Immature natural killer cell (primary cell): ENCODE results near the gene CAMK1D. TPM values are rescaled to one million over a fixed set of nuclear protein-coding genes. Genes with fewer than 3 reads are reported as not detected.
A peak's percentile ranks its signal among the peaks of the same experiment; 100 is the strongest.

Experiments used
- DNase-seq, 3 donors: peaks; one replicate each; pipeline ENCODE4 v3.0.0; 2022; ENCODE audit warnings: mixed read lengths in 1 of 3
- H3K27ac Mint-ChIP-seq, 6 donors: one replicate each; pipeline ENCODE4 v1.8.0; 2020; ENCODE audit warnings: mixed read lengths in 6 of 6, mild to moderate bottlenecking in 5 of 6, inconsistent platforms in 4 of 6, moderate library complexity in 3 of 6
- H3K27me3 Mint-ChIP-seq, 3 donors: one replicate each; pipeline ENCODE4 v1.8.0; 2020 to 2021; ENCODE audit warnings: low read depth in 3 of 3, mild to moderate bottlenecking in 3 of 3, mixed read lengths in 3 of 3, moderate library complexity in 3 of 3, inconsistent platforms in 1 of 3
- H3K36me3 Mint-ChIP-seq, 3 donors: one replicate each; pipeline ENCODE4 v1.8.0; 2020; ENCODE audit warnings: mixed read lengths in 3 of 3, inconsistent platforms in 2 of 3, mild to moderate bottlenecking in 2 of 3
- H3K4me1 Mint-ChIP-seq, 2 donors: one replicate each; pipeline ENCODE4 v1.8.0; 2020; ENCODE audit warnings: inconsistent platforms in 2 of 2, mild to moderate bottlenecking in 2 of 2, mixed read lengths in 2 of 2, moderate library complexity in 1 of 2
- H3K4me3 Mint-ChIP-seq, 5 donors: one replicate each; pipeline ENCODE4 v1.8.0; 2020; ENCODE audit warnings: mild to moderate bottlenecking in 5 of 5, mixed read lengths in 5 of 5, inconsistent platforms in 3 of 5, moderate library complexity in 3 of 5
- H3K9me3 Mint-ChIP-seq, 6 donors: one replicate each; pipeline ENCODE4 v1.8.0; 2020; ENCODE audit warnings: mild to moderate bottlenecking in 6 of 6, mixed read lengths in 6 of 6, inconsistent platforms in 4 of 6, moderate library complexity in 3 of 6
- polyA plus RNA-seq, 3 donors: library from polyadenylated mRNA; unstranded; fragments of 300-500 nt; fragmentation: Illumina TruSeq; gene quantifications; one replicate each; pipeline ENCODE4 v1.2.3, GENCODE V29; 2021

The CAMK1D gene
- polyA plus RNA-seq, 3 donors from 2014 or later, result 5.3 to 19.3 (median 7.7) TPM

DNA sequence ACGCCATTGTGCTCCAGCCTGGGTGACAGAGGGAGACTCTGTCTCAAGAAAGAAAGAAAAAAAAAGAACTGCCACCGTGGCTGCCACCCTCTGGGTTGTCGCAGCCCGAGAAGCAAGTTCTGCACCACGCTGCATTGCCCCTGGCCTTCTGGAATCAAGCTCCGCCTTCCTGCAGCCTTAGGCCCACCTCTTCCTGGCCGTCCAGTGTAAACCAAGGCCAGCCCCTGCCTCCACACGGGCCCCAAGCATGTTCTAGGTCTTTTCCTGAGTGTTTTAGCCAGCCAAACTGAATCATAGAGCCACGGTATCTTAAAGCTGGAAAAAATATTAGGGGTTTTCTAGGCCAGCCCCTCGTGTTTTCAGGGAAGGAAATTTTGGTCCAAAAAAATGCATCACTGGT is 463.2 kb downstream of the CAMK1D start:
- Mint-ChIP-seq H3K9me3 (peaks cover 0 to 7% (median under 1%) of the 10 kb centered on the region in 6 donors), H3K36me3 (peaks cover 29 to 43% (median 39%) of the 10 kb centered on the region in 3 donors), H3K4me3 (no peak overlapping the region), H3K27me3 (peaks cover 0 to 3% (median 0%) of the 10 kb centered on the region in 3 donors), H3K4me1 (peaks cover 0 to 2% of the 10 kb centered on the region in 2 donors), H3K27ac (no peak overlapping the region)
- DNase-seq, result no peak

DNA sequence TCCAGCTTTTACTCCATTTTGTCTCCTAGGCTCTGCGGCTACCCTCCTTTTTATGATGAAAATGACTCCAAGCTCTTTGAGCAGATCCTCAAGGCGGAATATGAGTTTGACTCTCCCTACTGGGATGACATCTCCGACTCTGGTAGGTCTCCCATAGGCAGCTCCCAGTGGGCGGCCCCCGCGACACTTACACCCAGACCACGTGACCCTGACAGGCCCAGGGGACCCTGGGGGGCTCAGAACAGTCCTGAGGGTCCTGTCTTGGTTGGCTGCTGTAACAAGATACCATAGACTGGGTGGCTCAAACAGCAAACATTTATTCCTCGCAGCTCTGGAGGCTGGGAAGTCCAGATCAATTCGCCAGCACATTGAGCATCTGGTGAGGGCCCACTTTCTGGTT is 464.8 kb downstream of the CAMK1D start:
- H3K4me1 Mint-ChIP-seq, result peaks cover 0 to 2% of the 10 kb centered on the region in 2 donors
- H3K36me3 Mint-ChIP-seq, result peaks cover 23 to 48% (median 46%) of the 10 kb centered on the region in 3 donors
- H3K27me3 Mint-ChIP-seq, result no peaks in the 10 kb centered on the region
- no peak overlapping the region for H3K27ac Mint-ChIP-seq
- H3K9me3 Mint-ChIP-seq, result peaks cover 0 to 7% (median under 1%) of the 10 kb centered on the region in 6 donors
- H3K4me3 Mint-ChIP-seq, result no peak overlapping the region
- DNase-seq, result no peak

DNA sequence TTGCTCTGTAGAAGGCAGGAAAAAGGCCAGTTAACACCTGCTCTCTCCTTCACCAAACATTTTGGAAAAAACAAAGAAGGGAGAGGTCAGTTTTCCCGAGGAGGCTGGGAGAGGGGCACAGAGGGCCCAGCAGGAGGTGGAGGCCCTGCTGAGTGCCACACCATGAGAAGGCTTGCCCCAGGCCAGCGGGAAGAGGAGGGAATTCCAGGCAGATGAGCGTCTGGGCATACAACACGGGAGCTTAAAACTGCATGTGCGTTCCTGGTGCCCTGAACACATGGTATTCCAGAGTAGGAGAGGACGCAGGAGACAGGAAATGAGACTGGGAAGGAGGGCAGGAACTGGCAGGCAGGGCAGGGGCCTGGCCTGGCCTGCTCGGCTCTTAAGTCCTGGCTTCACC is 469.7 kb downstream of the CAMK1D start:
- H3K9me3 Mint-ChIP-seq, result peaks cover 0 to 4% (median 0%) of the 10 kb centered on the region in 6 donors
- DNase-seq, result no peak
- H3K4me3 Mint-ChIP-seq, result no peak overlapping the region
- no peak overlapping the region for H3K27ac Mint-ChIP-seq
- H3K36me3 Mint-ChIP-seq, result peaks cover 14 to 50% (median 41%) of the 10 kb centered on the region in 3 donors
- H3K4me1 Mint-ChIP-seq, result peaks cover 12 to 14% of the 10 kb centered on the region in 2 donors
- H3K27me3 Mint-ChIP-seq, result peaks cover 0 to 4% (median 0%) of the 10 kb centered on the region in 3 donors

DNA sequence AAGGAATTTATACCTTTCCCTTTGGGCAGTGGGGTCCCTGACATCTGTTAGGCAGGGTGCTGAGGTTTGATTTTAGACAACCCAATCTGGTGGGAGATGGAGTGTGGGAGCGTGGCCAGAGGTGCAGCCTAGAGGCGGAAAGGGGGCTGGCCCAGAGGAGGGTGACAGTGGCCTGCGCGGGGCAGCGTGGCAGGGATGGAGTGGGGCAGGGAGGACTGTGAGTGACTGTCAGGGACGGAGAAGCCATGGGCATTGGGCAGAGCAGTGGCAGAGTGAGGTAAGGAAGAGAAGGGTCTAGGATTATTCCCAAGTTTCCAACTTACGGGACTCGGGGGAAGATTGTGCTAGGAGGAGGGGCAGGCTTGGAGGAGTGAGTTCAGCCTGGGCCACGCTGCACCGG is 470.3 kb downstream of the CAMK1D start:
- H3K9me3 Mint-ChIP-seq, result no peaks in the 10 kb centered on the region
- H3K36me3 Mint-ChIP-seq, result peaks cover 9 to 49% (median 35%) of the 10 kb centered on the region in 3 donors
- no peak overlapping the region for H3K27ac Mint-ChIP-seq

DNA sequence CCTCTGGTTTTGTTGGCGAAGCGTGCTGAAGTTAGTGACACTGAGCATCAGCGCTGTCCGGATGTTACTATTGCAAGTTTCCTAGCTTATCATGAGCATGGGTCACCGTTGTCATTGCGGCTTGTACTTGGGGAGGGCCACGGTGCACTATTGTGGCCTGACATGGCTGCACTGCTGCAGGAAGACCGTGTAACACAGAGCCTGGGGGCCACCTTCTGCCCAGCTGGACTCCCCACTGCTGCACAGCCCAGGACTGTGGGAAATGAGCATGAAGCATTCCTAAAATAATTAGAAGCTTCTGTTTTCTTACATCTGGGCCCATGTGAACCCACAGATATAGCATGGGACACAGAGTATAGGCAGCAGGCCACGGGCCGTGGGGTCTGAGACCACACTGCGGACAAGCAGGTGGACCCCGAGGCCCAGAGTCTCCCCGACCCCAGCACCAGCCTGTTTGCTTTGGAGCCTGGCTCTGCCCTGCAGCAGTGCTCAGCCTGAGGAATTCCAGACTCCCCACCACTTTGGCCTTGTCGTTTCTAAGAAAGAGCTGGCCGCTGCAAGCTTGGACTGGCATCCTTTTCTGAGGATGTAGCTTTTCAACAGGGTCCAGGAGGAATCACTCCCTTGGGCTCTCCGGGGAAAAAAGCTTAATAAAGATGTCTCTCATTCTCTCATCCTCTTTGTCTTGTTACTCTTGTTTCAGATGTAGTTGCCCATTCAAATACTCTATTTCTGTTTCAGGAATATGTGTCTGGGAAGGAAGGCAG is 473.0 kb downstream of the CAMK1D start:
- Mint-ChIP-seq H3K36me3 (peaks cover 11 to 49% (median 18%) of the 10 kb centered on the region in 3 donors), H3K27ac (peak overlapping the region in 1 of 6 donors; percentile 32), H3K4me1 (peaks cover 12 to 14% of the 10 kb centered on the region in 2 donors), H3K4me3 (no peak overlapping the region), H3K27me3 (peaks cover 0 to 4% (median 0%) of the 10 kb centered on the region in 3 donors), H3K9me3 (no peaks in the 10 kb centered on the region)
- no peak for DNase-seq

More for the DNA sequence above, 470.3 kb downstream of the CAMK1D start:
- peaks cover 12 to 14% of the 10 kb centered on the region in 2 donors for H3K4me1 Mint-ChIP-seq
- no peak overlapping the region for H3K4me3 Mint-ChIP-seq
- DNase-seq, result no peak
- peaks cover 0 to 4% (median 0%) of the 10 kb centered on the region in 3 donors for H3K27me3 Mint-ChIP-seq

DNA sequence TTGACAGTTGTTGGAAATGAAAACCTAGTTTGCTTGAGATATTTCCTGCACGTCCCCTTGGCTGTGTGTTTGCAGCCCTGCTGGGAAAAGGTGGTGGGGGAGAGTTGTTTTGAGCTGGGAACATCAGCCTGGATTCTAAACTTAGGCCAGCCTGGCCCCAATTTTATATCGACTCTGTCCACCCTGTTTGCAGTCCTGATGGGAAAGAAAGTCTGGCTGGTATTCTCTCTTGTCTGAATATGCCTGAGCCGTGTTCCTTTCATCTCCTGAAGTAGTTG is 473.5 kb downstream of the CAMK1D start:
- Mint-ChIP-seq H3K27me3 (peaks cover 0 to 4% (median 0%) of the 10 kb centered on the region in 3 donors), H3K36me3 (peaks cover 11 to 49% (median 18%) of the 10 kb centered on the region in 3 donors), H3K27ac (peak overlapping the region in 1 of 6 donors; percentile 32)

DNA sequence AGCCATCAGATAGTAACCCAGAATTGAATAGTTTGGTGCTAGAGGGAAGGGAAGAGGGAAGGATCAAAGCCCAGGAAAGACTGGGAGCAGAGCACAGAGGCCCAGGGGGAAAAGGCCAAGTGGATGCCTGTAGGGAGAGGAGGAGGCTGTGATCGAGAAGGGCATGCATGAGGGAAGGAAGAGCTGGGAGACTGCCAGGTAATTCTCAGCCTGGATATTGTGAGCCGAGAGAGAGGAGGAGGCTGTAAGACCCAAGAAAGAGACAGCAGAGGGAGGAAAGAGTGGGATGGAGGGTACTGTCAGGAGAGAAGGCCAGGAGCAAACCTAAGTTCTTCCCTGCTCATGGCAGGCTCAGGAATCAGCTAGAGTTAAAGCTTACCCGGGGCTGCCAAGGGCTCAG is 474.0 kb downstream of the CAMK1D start:
- H3K36me3 Mint-ChIP-seq, result peaks cover 15 to 49% (median 22%) of the 10 kb centered on the region in 3 donors

More for the DNA sequence above, 473.5 kb downstream of the CAMK1D start:
- no peaks in the 10 kb centered on the region for H3K9me3 Mint-ChIP-seq
- peaks cover 12 to 14% of the 10 kb centered on the region in 2 donors for H3K4me1 Mint-ChIP-seq
- H3K4me3 Mint-ChIP-seq, result no peak overlapping the region
- DNase-seq, result no peak

DNA sequence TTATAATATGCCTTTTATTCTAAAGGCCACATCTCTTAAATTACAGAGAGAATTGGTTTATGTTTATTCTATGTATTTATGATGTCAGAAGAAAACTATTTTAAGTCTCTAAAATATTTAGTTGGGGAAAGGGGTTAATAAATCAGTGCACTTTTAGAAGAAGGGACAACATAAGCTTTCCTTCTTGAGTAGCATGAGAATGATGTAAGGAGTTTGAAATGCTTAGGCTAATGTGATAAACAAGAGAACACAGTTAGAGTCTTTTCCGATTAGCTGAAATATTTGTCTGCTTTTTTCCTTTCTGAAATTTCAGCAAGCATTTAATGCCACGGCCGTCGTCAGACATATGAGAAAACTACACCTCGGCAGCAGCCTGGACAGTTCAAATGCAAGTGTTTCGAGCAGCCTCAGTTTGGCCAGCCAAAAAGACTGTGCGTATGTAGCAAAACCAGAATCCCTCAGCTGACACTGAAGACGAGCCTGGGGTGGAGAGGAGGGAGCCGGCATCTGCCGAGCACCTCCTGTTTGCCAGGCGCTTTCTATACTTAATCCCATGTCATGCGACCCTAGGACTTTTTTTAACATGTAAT is 476.0 kb downstream of the CAMK1D start:
- Mint-ChIP-seq H3K4me3 (no peak overlapping the region), H3K27ac (no peak overlapping the region), H3K4me1 (peaks cover 11 to 12% of the 10 kb centered on the region in 2 donors), H3K27me3 (peaks cover 0 to 4% (median 0%) of the 10 kb centered on the region in 3 donors), H3K9me3 (no peaks in the 10 kb centered on the region), H3K36me3 (peaks cover 19 to 42% (median 22%) of the 10 kb centered on the region in 3 donors)
- no peak for DNase-seq

More for the DNA sequence above, 474.0 kb downstream of the CAMK1D start:
- Mint-ChIP-seq H3K4me1 (peaks cover 12 to 14% of the 10 kb centered on the region in 2 donors), H3K27me3 (peaks cover 0 to 4% (median 0%) of the 10 kb centered on the region in 3 donors), H3K4me3 (no peak overlapping the region), H3K9me3 (no peaks in the 10 kb centered on the region), H3K27ac (peak overlapping the region in 1 of 6 donors; percentile 64)
- DNase-seq, result no peak

DNA sequence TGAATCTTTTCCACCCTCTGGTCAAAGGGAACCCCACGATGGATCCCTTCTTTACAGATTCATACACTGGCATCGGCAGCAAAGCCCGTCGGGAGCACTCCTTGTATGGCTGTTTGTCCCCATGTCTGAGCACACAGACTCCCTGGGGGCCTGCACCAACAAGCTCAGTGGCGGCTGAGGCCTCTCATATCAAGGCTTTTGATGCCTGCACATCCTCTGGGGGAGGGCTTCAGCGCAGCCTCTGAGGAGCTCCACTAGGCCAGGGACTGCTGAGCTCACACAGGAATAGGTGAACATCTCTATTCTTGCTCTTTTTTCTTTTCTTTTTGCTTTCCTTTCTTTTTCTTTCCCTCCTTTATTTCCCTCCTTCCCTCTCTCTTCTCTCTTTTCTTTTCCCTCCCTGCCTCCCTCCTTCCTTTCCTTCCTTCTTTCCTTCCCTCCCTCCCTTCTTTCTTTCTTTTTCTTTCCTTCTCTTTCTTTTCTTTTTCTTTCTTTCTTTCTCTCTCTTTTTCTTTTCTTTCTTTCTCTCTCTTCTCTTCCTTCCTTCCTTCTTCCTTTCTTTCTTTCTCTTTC is 477.5 kb downstream of the CAMK1D start:
- Mint-ChIP-seq H3K36me3 (peaks cover 14 to 43% (median 29%) of the 10 kb centered on the region in 3 donors), H3K4me1 (peaks cover 0 to 3% of the 10 kb centered on the region in 2 donors), H3K4me3 (no peak overlapping the region), H3K27me3 (peaks cover 0 to 4% (median 0%) of the 10 kb centered on the region in 3 donors), H3K9me3 (no peaks in the 10 kb centered on the region), H3K27ac (no peak overlapping the region)
- no peak for DNase-seq

DNA sequence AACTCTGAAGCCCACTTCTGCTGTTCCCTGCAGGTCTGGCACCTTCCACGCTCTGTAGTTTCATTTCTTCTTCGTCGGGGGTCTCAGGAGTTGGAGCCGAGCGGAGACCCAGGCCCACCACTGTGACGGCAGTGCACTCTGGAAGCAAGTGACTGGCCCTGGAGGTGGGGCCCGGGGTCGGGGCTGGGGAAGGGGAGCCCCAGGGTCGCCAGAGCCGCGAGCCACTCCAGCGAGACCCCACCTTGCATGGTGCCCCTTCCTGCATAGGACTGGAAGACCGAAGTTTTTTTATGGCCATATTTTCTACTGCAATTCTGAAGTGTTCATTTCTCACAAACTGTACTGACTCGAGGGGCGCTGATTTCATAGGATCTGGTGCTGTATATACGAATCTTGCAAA is 479.4 kb downstream of the CAMK1D start:
- Mint-ChIP-seq H3K36me3 (peaks cover 15 to 42% (median 29%) of the 10 kb centered on the region in 3 donors), H3K27me3 (no peaks in the 10 kb centered on the region), H3K4me3 (no peak overlapping the region), H3K27ac (no peak overlapping the region), H3K4me1 (peaks cover 0 to 1% of the 10 kb centered on the region in 2 donors), H3K9me3 (no peaks in the 10 kb centered on the region)
- DNase-seq, result no peak

DNA sequence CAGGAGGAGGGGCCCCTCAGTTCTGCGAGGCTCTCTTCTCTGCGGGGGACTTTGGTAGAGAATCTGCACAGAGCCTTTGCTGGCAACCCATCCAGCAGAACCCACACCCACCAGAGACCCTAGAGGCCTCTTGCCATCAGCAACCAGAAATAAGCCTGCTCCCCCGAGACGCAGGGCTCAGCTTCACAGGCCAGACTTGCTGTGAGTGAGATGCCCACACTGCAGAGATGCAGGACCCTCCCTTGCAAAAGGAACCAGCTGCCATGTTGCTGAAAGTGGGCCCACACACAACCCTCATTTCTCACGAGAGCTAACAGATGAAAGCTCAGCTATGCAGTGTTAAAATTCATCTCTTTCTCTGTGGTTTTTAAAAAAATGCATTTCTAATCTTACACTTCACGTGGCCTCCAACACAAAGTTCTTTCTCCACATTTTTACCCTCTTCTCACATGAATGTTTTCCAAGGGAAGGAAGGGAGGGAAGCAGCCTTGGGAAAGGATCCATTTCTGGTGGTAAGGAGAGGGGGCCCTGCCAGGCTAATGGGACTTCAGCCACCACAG is 480.6 kb downstream of the CAMK1D start:
- peaks cover 18 to 38% (median 26%) of the 10 kb centered on the region in 3 donors for H3K36me3 Mint-ChIP-seq
- H3K27me3 Mint-ChIP-seq, result no peaks in the 10 kb centered on the region
- peak overlapping the region in 1 of 6 donors; percentile 24 for H3K27ac Mint-ChIP-seq

DNA sequence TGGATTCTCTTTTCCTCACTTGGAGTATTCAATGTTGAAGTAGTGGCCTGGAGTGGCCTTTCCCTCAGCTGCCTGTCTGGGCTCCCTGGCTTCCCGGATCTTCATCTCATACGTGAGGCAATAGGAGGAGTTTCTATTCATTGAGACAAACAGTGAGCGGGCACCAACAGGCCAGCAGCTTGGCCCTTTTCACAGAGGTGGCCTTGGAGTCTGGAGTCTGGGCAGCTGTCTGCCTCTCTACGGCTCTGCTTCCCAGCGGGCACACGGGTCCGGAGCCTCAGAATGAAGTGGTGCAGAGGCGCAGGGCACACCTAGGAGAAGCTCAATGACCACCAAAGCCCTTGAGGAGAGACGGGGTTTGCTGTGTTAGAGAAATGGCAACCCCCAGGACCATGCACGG is 482.7 kb downstream of the CAMK1D start:
- H3K4me1 Mint-ChIP-seq, result no peaks in the 10 kb centered on the region
- DNase-seq, result no peak
- H3K4me3 Mint-ChIP-seq, result no peak overlapping the region
- no peaks in the 10 kb centered on the region for H3K27me3 Mint-ChIP-seq
- H3K27ac Mint-ChIP-seq, result no peak overlapping the region
- no peaks in the 10 kb centered on the region for H3K9me3 Mint-ChIP-seq
- H3K36me3 Mint-ChIP-seq, result peaks cover 13 to 23% (median 18%) of the 10 kb centered on the region in 3 donors

More for the DNA sequence above, 480.6 kb downstream of the CAMK1D start:
- Mint-ChIP-seq H3K9me3 (no peaks in the 10 kb centered on the region), H3K4me1 (no peaks in the 10 kb centered on the region), H3K4me3 (no peak overlapping the region)
- no peak for DNase-seq

DNA sequence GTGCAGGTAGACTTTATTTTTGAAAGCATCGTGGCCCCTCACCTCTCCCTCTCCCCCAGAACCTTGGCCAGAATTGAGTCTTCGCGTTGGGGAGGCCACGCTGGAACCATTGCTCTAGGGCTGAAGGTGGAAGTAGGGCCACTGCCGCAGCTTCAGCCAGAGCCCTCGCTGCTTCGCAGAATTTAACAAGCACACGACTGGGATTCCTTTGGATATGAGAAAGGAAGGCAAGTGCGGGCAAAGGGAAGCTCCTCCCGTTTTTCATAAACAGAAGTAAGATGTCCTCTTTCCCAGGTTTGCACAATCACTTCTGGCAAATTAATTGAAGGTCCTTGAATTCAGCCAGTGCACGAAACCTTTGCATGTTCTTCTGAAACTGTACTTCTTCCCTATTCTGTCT is 484.1 kb downstream of the CAMK1D start:
- Mint-ChIP-seq H3K4me3 (no peak overlapping the region), H3K36me3 (peaks cover 9 to 17% (median 15%) of the 10 kb centered on the region in 3 donors), H3K27me3 (no peaks in the 10 kb centered on the region), H3K4me1 (no peaks in the 10 kb centered on the region), H3K27ac (no peak overlapping the region), H3K9me3 (no peaks in the 10 kb centered on the region)
- no peak for DNase-seq
